ENCODE data around the gene DNTT. TPM values are rescaled to one million over a fixed set of nuclear protein-coding genes. Genes with fewer than 3 reads are reported as not detected.

The DNTT gene
- total RNA-seq, 4 donors from 2014 or later = not detected

GRCh38 chr10:96287392-96288105 is 16.7 kb upstream of the DNTT start:
- no peak for TF ChIP-seq CTCF (IDR thresholded peaks at IDR 0.05)
- no peak for TF ChIP-seq POLR2A (IDR thresholded peaks at IDR 0.05)
- intact Hi-C loops (cut with DNase I; ENCODE audit: low total_unique reads) = no loop called here
- DNase-seq (ENCODE audit: low spot score in 2 of 2) = no peak
- 13 to 14% methylated on average over 6 of the region's 6 CpGs for WGBS, 2 donors
- no peak overlapping the region for H3K4me3 ChIP-seq (ENCODE audit: low read depth, poor library complexity, severe bottlenecking)

DNA sequence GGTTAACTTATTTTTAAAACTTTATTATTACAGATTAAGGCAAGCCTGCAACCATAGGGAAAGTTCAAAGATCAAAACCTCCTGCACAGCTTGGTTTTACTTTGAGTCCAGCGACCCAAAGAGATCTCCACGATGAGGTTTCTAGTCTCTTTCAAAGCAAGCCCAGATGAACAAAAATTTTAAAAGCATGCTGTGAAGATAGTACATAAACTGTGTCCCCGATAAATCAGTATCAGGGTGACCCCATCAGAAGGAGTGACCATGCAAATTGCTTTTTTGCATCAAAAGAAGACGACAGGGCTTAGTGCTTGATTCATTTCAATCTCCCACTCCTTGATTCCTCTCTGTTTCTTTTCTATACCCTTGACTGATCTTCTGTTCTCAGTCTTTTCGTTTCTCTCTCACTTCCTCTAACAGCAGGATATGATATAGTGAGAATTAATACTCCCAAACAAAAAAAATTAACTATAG is 16.0 kb upstream of the DNTT start:
- 31 to 36% methylated on average over 5 of the region's 5 CpGs for WGBS, 2 donors
- no peak for DNase-seq (ENCODE audit: low spot score in 2 of 2)
- no peak overlapping the region for H3K4me3 ChIP-seq (ENCODE audit: low read depth, poor library complexity, severe bottlenecking)
- intact Hi-C loops (cut with DNase I; ENCODE audit: low total_unique reads) = no loop called here
- TF ChIP-seq CTCF (IDR thresholded peaks at IDR 0.05) (no peak), POLR2A (IDR thresholded peaks at IDR 0.05) (no peak)

GRCh38 chr10:96289218-96289910 is 14.9 kb upstream of the DNTT start:
- WGBS, 2 donors = 83 to 85% methylated on average over 9 of the region's 9 CpGs
- TF ChIP-seq POLR2A (IDR thresholded peaks at IDR 0.05) (no peak), CTCF (IDR thresholded peaks at IDR 0.05) (no peak)

DNA sequence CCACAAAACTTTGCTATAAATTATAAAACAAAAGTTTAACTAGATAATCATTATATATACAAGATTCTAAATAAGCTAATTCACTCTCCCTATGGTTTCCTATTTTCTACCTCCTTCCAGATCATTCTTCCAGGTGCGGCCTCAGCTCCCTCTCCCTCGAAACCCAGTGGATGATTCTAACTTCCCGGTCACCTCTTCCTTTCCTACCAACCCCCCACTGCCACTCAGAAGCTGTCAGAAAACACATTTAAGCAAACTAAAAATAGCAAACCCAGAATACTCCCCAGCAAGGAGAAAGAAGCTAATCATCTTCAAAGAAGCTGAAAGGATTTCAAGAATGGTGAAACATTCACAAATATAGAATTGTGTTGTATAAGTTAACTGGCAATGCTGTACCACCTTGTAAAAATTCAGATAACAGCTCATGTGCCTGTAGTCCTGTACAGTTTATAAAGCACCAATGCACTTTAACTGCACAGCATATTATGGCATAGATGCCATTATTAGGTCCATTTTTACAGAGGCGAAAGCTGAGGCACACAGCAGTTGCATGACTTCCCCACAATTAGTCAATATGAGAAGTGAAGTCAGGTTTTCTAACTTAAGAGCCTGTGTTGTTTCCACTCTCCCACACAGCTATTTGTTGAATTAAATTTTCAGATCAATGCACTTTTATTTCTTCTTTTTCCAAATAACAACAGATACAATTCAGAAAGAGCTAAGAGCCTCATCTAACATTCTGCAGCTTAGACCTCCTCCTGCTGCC is 13.7 kb upstream of the DNTT start:
- intact Hi-C loops (cut with DNase I; ENCODE audit: low total_unique reads) = loop anchor here (10.0 kb wide), 1 partner anchor 266 kb away; no protein-coding TSS in a partner anchor
- no peak overlapping the region for H3K4me3 ChIP-seq (ENCODE audit: low read depth, poor library complexity, severe bottlenecking)
- no peak for DNase-seq (ENCODE audit: low spot score in 2 of 2)
- WGBS, 2 donors = 83 to 86% methylated on average over 4 of the region's 4 CpGs
- no peak for TF ChIP-seq POLR2A (IDR thresholded peaks at IDR 0.05)
- TF ChIP-seq CTCF (IDR thresholded peaks at IDR 0.05) = no peak

More at GRCh38 chr10:96289218-96289910, 14.9 kb upstream of the DNTT start:
- H3K4me3 ChIP-seq (ENCODE audit: low read depth, poor library complexity, severe bottlenecking) = no peak overlapping the region
- peak in 1 of 2 donors; percentile 6 for DNase-seq (ENCODE audit: low spot score in 2 of 2)
- intact Hi-C loops (cut with DNase I; ENCODE audit: low total_unique reads) = no loop called here

GRCh38 chr10:96292971-96293920 is 11.0 kb upstream of the DNTT start:
- intact Hi-C loops (cut with DNase I; ENCODE audit: low total_unique reads) = loop anchor here (10.0 kb wide), 1 partner anchor 268 kb away; no protein-coding TSS in a partner anchor
- no peak for TF ChIP-seq POLR2A (IDR thresholded peaks at IDR 0.05)
- peak in 1 of 3 donors; percentile 30 for TF ChIP-seq CTCF (IDR thresholded peaks at IDR 0.05)
- H3K4me3 ChIP-seq (ENCODE audit: low read depth, poor library complexity, severe bottlenecking) = no peak overlapping the region
- DNase-seq (ENCODE audit: low spot score in 2 of 2) = no peak
- WGBS, 2 donors = 33 to 38% methylated on average over 7 of the region's 7 CpGs

All from lower leg skin (tissue), 4 donors.